Measurements from ENCODE around the gene P2RY12. TPM values are rescaled to one million over a fixed set of nuclear protein-coding genes. Genes with fewer than 3 reads are reported as not detected.

P2RY12 gene
- total RNA-seq: not detected in 2 replicates

DNA sequence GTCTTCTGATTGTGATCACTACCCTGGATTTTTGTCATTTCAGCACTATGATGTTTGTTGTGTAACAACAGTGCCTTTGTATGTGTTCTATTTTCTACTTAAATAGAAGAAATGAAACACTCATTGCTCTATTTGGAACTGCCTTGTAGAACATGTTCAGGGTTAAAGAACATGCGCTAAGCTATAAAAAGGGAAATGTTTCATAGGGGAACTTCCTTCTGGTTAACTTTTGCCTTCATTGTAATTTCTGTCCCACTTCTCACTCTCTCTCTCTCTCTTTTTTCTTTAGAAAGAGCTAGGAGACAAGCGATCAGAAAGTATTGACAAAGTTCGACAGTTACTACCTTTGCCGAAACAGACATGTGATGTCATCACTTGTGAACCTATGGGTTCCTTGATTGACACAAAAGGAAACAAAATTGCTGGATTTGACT, at the start of gene P2RY12:
TSS of gene P2RY12 (minus strand) at position 13 of the 434 bp plus-strand sequence. CDS start 45,908 bp downstream, outside the sequence.

DNA sequence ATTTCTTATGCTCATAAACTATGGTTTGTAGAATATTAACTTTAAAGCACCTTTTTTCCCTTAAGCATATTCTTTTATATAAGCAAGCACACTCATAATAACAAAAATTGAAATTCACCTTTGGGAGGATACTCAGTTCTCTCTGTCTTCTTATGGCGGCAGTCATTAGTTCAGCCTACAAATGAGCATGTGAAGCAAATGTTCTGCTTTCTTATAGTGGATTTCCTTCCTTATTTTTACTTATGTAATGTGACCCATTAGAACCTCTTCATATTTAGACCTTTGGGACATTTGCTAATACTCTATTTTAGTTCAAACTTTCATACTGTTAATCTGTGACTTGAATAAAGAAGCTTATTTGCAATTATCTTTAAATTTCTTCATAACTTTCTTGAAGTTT, 55.2 kb downstream of the P2RY12 start, which contains the start of gene P2RY13:
TSS of gene P2RY13 (minus strand) at position 187 of the 400 bp plus-strand sequence. CDS start at position 166, 21 bp downstream.

DNA sequence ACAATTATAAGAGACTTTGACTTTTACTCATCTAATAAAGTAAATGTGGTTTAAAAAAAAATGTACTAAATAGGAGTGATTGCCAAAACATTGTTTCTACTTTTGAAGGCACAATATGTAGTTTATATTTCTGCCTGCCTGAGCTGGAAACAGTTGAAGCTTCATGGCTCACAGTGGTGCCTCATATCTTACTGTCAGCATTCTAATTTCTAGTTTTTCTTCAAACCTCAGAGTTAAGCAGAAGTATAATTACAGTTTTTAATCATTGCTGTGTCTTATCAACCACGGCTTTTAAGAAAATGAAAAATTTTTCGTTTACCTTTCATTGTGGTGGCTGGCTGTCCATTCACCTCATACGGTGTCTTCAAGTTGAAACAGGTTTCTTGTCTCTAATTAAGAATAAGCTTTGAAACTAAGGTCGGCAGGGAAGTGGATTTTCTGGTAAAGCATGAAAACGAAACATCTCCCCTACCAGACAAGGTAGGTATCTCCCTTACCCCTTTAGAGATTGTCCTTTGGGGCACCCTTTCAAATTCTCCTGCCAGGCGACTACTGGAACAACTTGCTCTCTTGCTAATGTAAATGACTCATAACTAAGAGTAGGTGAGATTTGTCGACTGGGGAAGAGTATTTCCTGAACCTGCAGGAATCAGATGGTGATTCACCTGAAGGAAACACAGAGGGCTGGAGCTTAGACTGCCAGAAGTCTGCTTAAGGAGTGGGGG, 68.1 kb downstream of the P2RY12 start, which contains the start of gene GPR87:
TSS of gene GPR87 (minus strand) at position 554 of the 725 bp plus-strand sequence. CDS start 16,720 bp downstream, outside the sequence.

Other genes starting within 250 kb of the P2RY12 start
- not detected in 2 replicates for gene GPR171, start 181.5 kb downstream of the P2RY12 start, total RNA-seq
- gene P2RY14, start 106.2 kb downstream of the P2RY12 start, total RNA-seq: not detected in 2 replicates
- gene GPR87, start 67.9 kb downstream of the P2RY12 start, total RNA-seq: 0.49 TPM in 1 of 2 replicates, not detected in the other
- not detected in 2 replicates for gene P2RY13, start 55.2 kb downstream of the P2RY12 start, total RNA-seq
- gene IGSF10, start 76.3 kb upstream of the P2RY12 start, total RNA-seq: under 0.01 and 0.06 TPM in 2 replicates

All from bladder microvascular endothelial cell (primary cell).